H1 (cell line): ENCODE results near the gene KIAA1755. TPM values are rescaled to one million over a fixed set of nuclear protein-coding genes. Genes with fewer than 3 reads are reported as not detected.

ENCODE experiments used
- CTCF ChIA-PET: fragments of 300-600 bp; sonication (Branson Sonifier 250); formaldehyde crosslinking; loops from one replicate; lab custom pipeline; 2021; ENCODE audit not compliant: partially characterized antibody; lab: Charles Lee
- POLR2A ChIA-PET: fragments of 300-600 bp; sonication (Branson Sonifier 250); formaldehyde crosslinking; loops from one replicate; lab custom pipeline; 2021; ENCODE audit warnings: inconsistent platforms; ENCODE audit not compliant: partially characterized antibody; lab: Charles Lee
- DNase-seq, 2 experiments: peaks; one replicate each; pipeline versions ENCODE4 v3.0.0 to v3.0.0-alpha.2; 2010 to 2022; ENCODE audit warnings: low spot score in 2 of 2, low read depth in 1 of 2, mixed read lengths in 1 of 2
- FAIRE-seq: peaks from 2 replicates; lab custom pipeline; 2011; peaks lifted over from hg19 to GRCh38; lab: Jason Lieb, UNC
- H2AFZ ChIP-seq: 2 replicates; pipeline ENCODE4 v1.8.1; 2012; ENCODE audit warnings: low read length, inconsistent platforms
- H2AK5ac ChIP-seq: 2 replicates; pipeline ENCODE4 v1.6.1; 2013; ENCODE audit warnings: low read depth, low read length
- H2BK120ac ChIP-seq: replicated peaks from 2 replicates; pipeline ENCODE3; 2013; ENCODE audit warnings: low read depth, low read length, inconsistent platforms
- H2BK12ac ChIP-seq: 2 replicates; pipeline ENCODE4 v1.6.1; 2013; ENCODE audit warnings: low read depth, low read length
- H2BK15ac ChIP-seq: 2 replicates; pipeline ENCODE4 v1.6.1; 2013; ENCODE audit warnings: low read length
- H2BK20ac ChIP-seq: 2 replicates; pipeline ENCODE4 v1.6.1; 2013; ENCODE audit warnings: low read length
- H2BK5ac ChIP-seq: 2 replicates; pipeline ENCODE4 v1.6.1; 2013; ENCODE audit warnings: low read depth, low read length
- H3K14ac ChIP-seq: 2 replicates; pipeline ENCODE4 v1.6.1; 2013; ENCODE audit warnings: inconsistent platforms; ENCODE audit not compliant: insufficient read length
- H3K18ac ChIP-seq: 2 replicates; pipeline ENCODE4 v1.6.1; 2013; ENCODE audit warnings: low read length; ENCODE audit errors: extremely low read depth
- H3K23ac ChIP-seq: 2 replicates; pipeline ENCODE4 v1.6.1; 2013; ENCODE audit warnings: inconsistent platforms; ENCODE audit not compliant: insufficient read length
- H3K23me2 ChIP-seq: 2 replicates; pipeline ENCODE4 v1.6.1; 2013; ENCODE audit warnings: low read depth, low read length
- H3K27ac ChIP-seq: 2 replicates; pipeline ENCODE4 v1.6.1; 2011; ENCODE audit warnings: low read depth, low read length, inconsistent platforms
- H3K27me3 ChIP-seq, 4 experiments: replicated peaks in 1 of 4; 1 replicate in 1 of 4; 2 replicates in 3 of 4; pipeline versions ENCODE4 v1.6.1 to v1.8.1; 2011 to 2013; ENCODE audit warnings: low read length in 3 of 4, mild to moderate bottlenecking in 3 of 4, inconsistent platforms in 2 of 4, mixed read lengths in 2 of 4, moderate library complexity in 1 of 4; ENCODE audit not compliant: control insufficient read depth in 3 of 4, insufficient read depth in 3 of 4; ENCODE audit errors: extremely low read depth in 1 of 4
- H3K36me3 ChIP-seq, 4 experiments: 2 replicates each; pipeline versions ENCODE4 v1.6.1 to v1.8.1; 2011 to 2013; ENCODE audit warnings: mild to moderate bottlenecking in 4 of 4, low read length in 3 of 4, moderate library complexity in 2 of 4, control low read depth in 1 of 4, inconsistent platforms in 1 of 4; ENCODE audit not compliant: insufficient read depth in 4 of 4, control insufficient read depth in 2 of 4
- H3K4ac ChIP-seq: replicated peaks from 2 replicates; pipeline ENCODE3; 2013; ENCODE audit warnings: low read length, low read depth, mixed read lengths, inconsistent platforms; ENCODE audit not compliant: insufficient read length
- H3K4me1 ChIP-seq, 4 experiments: replicated peaks in 1 of 4; 1 replicate in 1 of 4; 2 replicates in 3 of 4; pipeline versions ENCODE4 v1.6.1 to v1.8.1; 2011 to 2013; ENCODE audit warnings: low read length in 3 of 4, inconsistent platforms in 2 of 4, mixed read lengths in 1 of 4; ENCODE audit not compliant: insufficient read depth in 4 of 4, control insufficient read depth in 3 of 4
- H3K4me2 ChIP-seq, 2 experiments: 2 replicates each; pipeline versions ENCODE4 v1.6.1 to v1.8.1; 2011 to 2013; ENCODE audit warnings: low read depth in 2 of 2, low read length in 2 of 2, control low read depth in 1 of 2, inconsistent platforms in 1 of 2, mild to moderate bottlenecking in 1 of 2; ENCODE audit not compliant: insufficient read depth in 1 of 2
- H3K4me3 ChIP-seq, 4 experiments: fragments of 200-600, 300-600 bp in 1 of 4; sonication (generic), shearing (Covaris generic), sonication (Bioruptor Twin) in 1 of 4; 2 replicates each; pipeline versions ENCODE4 v1.5.1 to v1.8.1; 2011 to 2016; ENCODE audit warnings: low read length in 4 of 4, low read depth in 3 of 4, control low read depth in 2 of 4, inconsistent platforms in 2 of 4, mild to moderate bottlenecking in 2 of 4, mixed read lengths in 1 of 4, moderate library complexity in 1 of 4; ENCODE audit not compliant: insufficient read depth in 2 of 4; ENCODE audit errors: extremely low read depth in 1 of 4
- H3K56ac ChIP-seq: replicated peaks from 2 replicates; pipeline ENCODE3; 2013; ENCODE audit warnings: low read depth, mild to moderate bottlenecking, mixed read lengths, low read length, inconsistent platforms; ENCODE audit not compliant: insufficient read length
- H3K79me1 ChIP-seq: 2 replicates; pipeline ENCODE4 v1.6.1; 2013; ENCODE audit warnings: low read depth, low read length, control low read depth
- H3K79me2 ChIP-seq, 2 experiments: 2 replicates each; pipeline versions ENCODE4 v1.6.1 to v1.8.1; 2012 to 2013; ENCODE audit warnings: low read length in 2 of 2, mild to moderate bottlenecking in 2 of 2, inconsistent platforms in 1 of 2; ENCODE audit not compliant: insufficient read depth in 2 of 2, control insufficient read depth in 1 of 2
- H3K9ac ChIP-seq, 4 experiments: replicated peaks in 1 of 4; 1 replicate in 1 of 4; 2 replicates in 3 of 4; pipeline versions ENCODE4 v1.6.1 to v1.8.1; 2011 to 2013; ENCODE audit warnings: low read depth in 3 of 4, low read length in 3 of 4, control low read depth in 2 of 4, mild to moderate bottlenecking in 2 of 4, moderate library complexity in 2 of 4, inconsistent platforms in 1 of 4; ENCODE audit errors: extremely low read depth in 1 of 4
- H3K9me3 ChIP-seq, 2 experiments: 2 replicates each; pipeline versions ENCODE4 v1.6.1 to v1.8.1; 2012 to 2013; ENCODE audit warnings: mild to moderate bottlenecking in 2 of 2, moderate library complexity in 2 of 2, control low read depth in 1 of 2, inconsistent platforms in 1 of 2, low read depth in 1 of 2, low read length in 1 of 2, mixed read lengths in 1 of 2; ENCODE audit not compliant: insufficient read depth in 2 of 2
- H4K20me1 ChIP-seq, 2 experiments: replicated peaks in 1 of 2; 2 replicates each; pipeline versions ENCODE3 to v1.8.1; 2011 to 2013; ENCODE audit warnings: inconsistent platforms in 2 of 2, low read length in 2 of 2, mild to moderate bottlenecking in 1 of 2; ENCODE audit not compliant: insufficient read depth in 2 of 2, control insufficient read depth in 1 of 2
- H4K5ac ChIP-seq: 2 replicates; pipeline ENCODE4 v1.6.1; 2013; ENCODE audit warnings: low read length, low read depth, mixed read lengths, inconsistent platforms; ENCODE audit not compliant: insufficient read length
- H4K8ac ChIP-seq: 2 replicates; pipeline ENCODE4 v1.8.0; 2013; ENCODE audit warnings: mild to moderate bottlenecking, moderate library complexity, low read length, inconsistent platforms; ENCODE audit not compliant: insufficient read depth; ENCODE audit errors: extremely low read depth
- H4K91ac ChIP-seq: replicated peaks from 2 replicates; pipeline ENCODE3; 2013; ENCODE audit warnings: low read length, mixed read lengths, inconsistent platforms; ENCODE audit not compliant: insufficient read length
- CEBPB ChIP-seq: IDR thresholded peaks from 2 replicates; pipeline ENCODE4 v1.6.1; 2012; ENCODE audit warnings: low read depth, low read length
- CREB1 ChIP-seq: IDR thresholded peaks from 2 replicates; pipeline ENCODE4 v1.6.1; 2012; ENCODE audit warnings: inconsistent platforms
- EZH2 ChIP-seq: fragments of 200-600 bp; sonication (generic); IDR thresholded peaks from 2 replicates; pipeline ENCODE4 v1.7.1; 2012; ENCODE audit warnings: low read depth, mild to moderate bottlenecking, moderate library complexity, low read length, inconsistent platforms; ENCODE audit not compliant: severe bottlenecking
- KDM1A ChIP-seq: fragments of 200-600, 300-600 bp; sonication (generic); IDR thresholded peaks from 2 replicates; pipeline ENCODE4 v1.7.1; 2016; ENCODE audit warnings: mild to moderate bottlenecking, low read length, borderline replicate concordance
- KDM4A ChIP-seq: IDR thresholded peaks from one replicate; pipeline ENCODE4 v1.7.1; 2012; ENCODE audit warnings: low read depth, mild to moderate bottlenecking, moderate library complexity, low read length, inconsistent platforms; ENCODE audit not compliant: severe bottlenecking
- MAFK ChIP-seq: IDR thresholded peaks from 2 replicates; pipeline ENCODE4 v1.6.1; 2012; ENCODE audit warnings: low read depth, mild to moderate bottlenecking, improper control_type of control experiment, low read length
- PHF8 ChIP-seq: fragments of 200-600 bp; sonication (generic); conservative IDR thresholded peaks from 2 replicates; pipeline ENCODE4 v1.7.1; 2012; ENCODE audit warnings: low read depth, mild to moderate bottlenecking, inconsistent platforms, low read length, moderate library complexity
- RAD21 ChIP-seq, 2 experiments: IDR thresholded peaks in 1 of 2; conservative IDR thresholded peaks in 1 of 2; 2 replicates each; pipeline ENCODE4 v1.6.1; 2011; ENCODE audit warnings: low read depth in 2 of 2, low read length in 2 of 2, improper control_type of control experiment in 1 of 2, inconsistent platforms in 1 of 2, mild to moderate bottlenecking in 1 of 2, moderate library complexity in 1 of 2
- RNF2 ChIP-seq: fragments of 200-900, 300-1000 bp; sonication (generic); IDR thresholded peaks from 2 replicates; pipeline ENCODE4 v1.7.1; 2016; ENCODE audit warnings: borderline replicate concordance, low read depth, mild to moderate bottlenecking, antibody characterized with exemption, low read length; ENCODE audit not compliant: poor library complexity, severe bottlenecking; ENCODE audit errors: missing control alignments
- SIX5 ChIP-seq: IDR thresholded peaks from 2 replicates; pipeline ENCODE4 v1.6.1; 2011; ENCODE audit warnings: mild to moderate bottlenecking, low read depth, low read length
- ZNF274 ChIP-seq: IDR thresholded peaks from 2 replicates; pipeline ENCODE4 v1.7.0; 2012; ENCODE audit warnings: low read length, borderline replicate concordance; ENCODE audit errors: extremely low read depth
- WGBS, 2 experiments: shearing (Covaris generic) in 1 of 2; methylation state at CpG; one replicate each; pipeline versions ENCODE4 v1.1.6 to v1.1.7; 2013 to 2015; ENCODE audit warnings: low lambda C conversion rate in 2 of 2, mixed read lengths in 2 of 2, inconsistent platforms in 1 of 2, low coverage in 1 of 2, missing lambda C conversion rate in 1 of 2; ENCODE audit not compliant: insufficient replicate concordance in 2 of 2, insufficient coverage in 1 of 2, insufficient read length in 1 of 2; ENCODE audit errors: extremely low coverage in 1 of 2, missing lambda C conversion rate in 1 of 2; 5-methylcytosine and 5-hydroxymethylcytosine counted together
- polyA plus RNA-seq, 7 experiments: library from polyadenylated mRNA; depleted of rRNA in 3 of 7; stranded (reverse) in 5 of 7; unstranded in 2 of 7; fragments of >200 nt in 5 of 7; fragments of 200-250 nt in 2 of 7; gene quantifications; 1 replicate in 5 of 7; 2 replicates in 1 of 7; 4 replicates in 1 of 7; pipeline versions ENCODE4 v1.2.1 to v1.2.3, GENCODE V29; 2011 to 2013; ENCODE audit warnings: missing spikeins in 2 of 7, mixed read lengths in 2 of 7
- total RNA-seq: library from RNA; stranded (reverse); fragmentation: NEBNext Ultra II Directional; extraction: Animal tissue kit (Norgen Biotek cat#: 25700); gene quantifications from 2 replicates; pipeline ENCODE4 v1.2.1, GENCODE V29; 2021

The KIAA1755 gene
- total and polyA plus RNA-seq, 2 of the 8 experiments (the other 6 are each of a cell fraction or from before 2014, with no cell fraction given): 0.23 TPM; not detected in 1

- ChIA-PET CTCF (interaction anchor here (0.9 kb wide), 1 partner anchor 14 kb away, joined by 3 read pairs; no protein-coding TSS in a partner anchor), POLR2A (no interaction called here)
- no peak overlapping the region for H3K27ac ChIP-seq
- no peak overlapping the region for H2BK12ac ChIP-seq
- H3K23me2 ChIP-seq: no peaks in the 10 kb centered on the region
- H3K36me3 ChIP-seq: no peaks in the 10 kb centered on the region
- H4K8ac ChIP-seq: no peak overlapping the region
- no peak overlapping the region; the same call in none of the 2 replicates for H3K18ac ChIP-seq
- FAIRE-seq (no peak), DNase-seq (no peak)
- no peak overlapping the region for H2BK20ac ChIP-seq
- H3K9me3 ChIP-seq: no peaks in the 10 kb centered on the region; a peak in 1 of 4 replicates
- H3K9ac ChIP-seq: no peak overlapping the region
- H2AK5ac ChIP-seq: no peak overlapping the region
- 87% methylated on average over 16 of the region's 16 CpGs; no CpG with 5 or more reads in 1 of the 2 experiments for WGBS, 2 experiments
- no peaks in the 10 kb centered on the region; a peak in 1 of 7 replicates for H3K27me3 ChIP-seq
- H2BK120ac ChIP-seq: no peak overlapping the region
- no peak overlapping the region for H3K4me2 ChIP-seq
- H4K5ac ChIP-seq: no peak overlapping the region
- no peak overlapping the region for H3K23ac ChIP-seq
- no peak overlapping the region for H3K14ac ChIP-seq
- H2AFZ ChIP-seq: peak overlapping the region; percentile 50; the same call in 1 of the 2 replicates
- H4K91ac ChIP-seq: peak overlapping the region; percentile 34
- peaks cover 0 to 4% (median 1%) of the 10 kb centered on the region in 4 experiments; a peak in 2 of 7 replicates for H3K4me1 ChIP-seq
- no peaks in the 10 kb centered on the region for H4K20me1 ChIP-seq
- no peak overlapping the region for H2BK15ac ChIP-seq
- no peaks in the 10 kb centered on the region for H3K79me2 ChIP-seq
- no peaks in the 10 kb centered on the region for H3K79me1 ChIP-seq
- no peak overlapping the region; the same call in 1 of the 2 replicates for H2BK5ac ChIP-seq
- H3K4me3 ChIP-seq: no peak overlapping the region
- no peak overlapping the region for H3K56ac ChIP-seq
- H3K4ac ChIP-seq: no peak overlapping the region
- no peak for TF ChIP-seq RAD21 (IDR thresholded peaks at IDR 0.05 in 1 of 2, conservative IDR thresholded peaks at IDR 0.05 in 1 of 2; ENCODE audit: low read depth in 2 of 2, low read length in 2 of 2)
- no peak for TF ChIP-seq CEBPB
- no peak for TF ChIP-seq PHF8
- TF ChIP-seq RNF2: no peak
- no peak for TF ChIP-seq KDM1A
- TF ChIP-seq EZH2: no peak
- no peak for TF ChIP-seq SIX5
- no peak for TF ChIP-seq KDM4A
- no peak for TF ChIP-seq CREB1
- no peak for TF ChIP-seq ZNF274
- no peak for TF ChIP-seq MAFK
These were observed 26.3 kb upstream of the KIAA1755 start for GRCh38 chr20:38286586-38287531.
